ENCODE data around the gene SERTAD3. TPM values are rescaled to one million over a fixed set of nuclear protein-coding genes. Genes with fewer than 3 reads are reported as not detected.

SERTAD3 gene
- total and polyA plus RNA-seq, 2 of the 8 experiments (the other 6 are each of a cell fraction or from before 2014, with no cell fraction given), result 15.1 to 32.1 TPM

GRCh38 chr19:40444000-40444824, at the start of gene SERTAD3 (continued):
- no peak for TF ChIP-seq CHD7 (IDR thresholded peaks at IDR 0.05; ENCODE audit: insufficient replicate concordance, low read length)
- no peak for TF ChIP-seq SRF (IDR thresholded peaks at IDR 0.05; ENCODE audit: low read depth, low read length)
- no peak for TF ChIP-seq GABPA (IDR thresholded peaks at IDR 0.05; ENCODE audit: borderline replicate concordance, insufficient read depth, low read length)
- peak; percentile 66 for TF ChIP-seq KDM4A (IDR thresholded peaks at IDR 0.05; ENCODE audit: low read depth, low read length, severe bottlenecking)
- TF ChIP-seq CTBP2 (IDR thresholded peaks at IDR 0.05; ENCODE audit: borderline replicate concordance, insufficient read depth, insufficient read length, low read length), result no peak
- no peak for TF ChIP-seq RXRA (IDR thresholded peaks at IDR 0.05; ENCODE audit: insufficient read depth, low read depth, low read length)
- no peak for TF ChIP-seq GTF2F1 (IDR thresholded peaks at IDR 0.05; ENCODE audit: borderline replicate concordance, low read depth, low read length)
- TF ChIP-seq HDAC2 (IDR thresholded peaks at IDR 0.05; ENCODE audit: borderline replicate concordance in 1 of 2, low read depth in 2 of 2, low read length in 2 of 2), result no peak
- peak; percentile 63 for TF ChIP-seq NANOG (IDR thresholded peaks at IDR 0.05; ENCODE audit: insufficient read depth, low read depth, low read length, poor library complexity, severe bottlenecking)
